GM12873 (cell line): ENCODE results near the gene FOXD1.

Experiments
- CTCF ChIP-seq: IDR thresholded peaks from 2 replicates; pipeline ENCODE4 v1.5.1; 2012; ENCODE audit warnings: low read depth, mild to moderate bottlenecking, moderate library complexity, low read length, control low read depth; ENCODE audit not compliant: insufficient read depth; ENCODE audit errors: missing control alignments

Gene FOXD1

DNA sequence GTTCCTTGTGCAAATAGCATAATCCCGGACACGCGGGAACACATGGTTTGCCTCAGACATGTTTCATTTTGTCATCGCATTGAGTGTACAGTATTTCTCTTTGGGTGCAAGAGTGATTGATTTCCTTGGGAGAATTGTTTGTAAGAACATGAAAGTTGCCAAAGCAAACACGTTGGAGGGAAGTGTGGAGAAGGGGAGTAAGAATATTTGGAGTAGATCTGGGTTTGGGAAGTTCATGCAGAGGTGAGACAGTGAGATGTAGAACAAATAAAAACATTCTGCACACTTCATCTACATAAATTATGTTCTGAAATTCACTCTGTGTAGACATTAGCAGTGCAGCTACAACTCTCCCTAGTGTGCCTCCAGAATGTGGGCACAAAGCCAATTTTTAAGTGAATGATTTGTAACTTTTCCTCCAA, 24.0 kb downstream of the FOXD1 start:
- TF ChIP-seq CTCF, result no peak

DNA sequence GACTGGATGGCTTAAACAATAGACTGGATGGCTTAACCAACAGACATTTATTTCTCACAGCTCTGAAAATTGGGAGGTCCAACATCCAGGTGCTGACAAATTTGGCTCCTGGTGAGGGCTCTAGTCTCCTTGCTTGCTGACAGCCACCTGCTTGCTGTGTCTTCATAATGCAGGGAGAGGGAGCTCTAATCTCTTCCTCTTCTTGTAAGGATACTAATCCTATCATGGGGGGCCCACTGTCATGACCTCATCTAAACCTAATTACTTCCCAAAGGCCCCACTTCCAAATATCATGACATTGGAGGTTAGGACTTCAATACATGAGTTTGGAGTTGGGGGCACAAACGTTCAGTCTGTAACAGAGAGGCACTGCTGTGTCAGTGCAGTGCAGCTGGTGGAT, 26.4 kb downstream of the FOXD1 start:
- no peak for TF ChIP-seq CTCF

GRCh38 chr5:73420666-73421065, 27.9 kb downstream of the FOXD1 start:
- no peak for TF ChIP-seq CTCF

DNA sequence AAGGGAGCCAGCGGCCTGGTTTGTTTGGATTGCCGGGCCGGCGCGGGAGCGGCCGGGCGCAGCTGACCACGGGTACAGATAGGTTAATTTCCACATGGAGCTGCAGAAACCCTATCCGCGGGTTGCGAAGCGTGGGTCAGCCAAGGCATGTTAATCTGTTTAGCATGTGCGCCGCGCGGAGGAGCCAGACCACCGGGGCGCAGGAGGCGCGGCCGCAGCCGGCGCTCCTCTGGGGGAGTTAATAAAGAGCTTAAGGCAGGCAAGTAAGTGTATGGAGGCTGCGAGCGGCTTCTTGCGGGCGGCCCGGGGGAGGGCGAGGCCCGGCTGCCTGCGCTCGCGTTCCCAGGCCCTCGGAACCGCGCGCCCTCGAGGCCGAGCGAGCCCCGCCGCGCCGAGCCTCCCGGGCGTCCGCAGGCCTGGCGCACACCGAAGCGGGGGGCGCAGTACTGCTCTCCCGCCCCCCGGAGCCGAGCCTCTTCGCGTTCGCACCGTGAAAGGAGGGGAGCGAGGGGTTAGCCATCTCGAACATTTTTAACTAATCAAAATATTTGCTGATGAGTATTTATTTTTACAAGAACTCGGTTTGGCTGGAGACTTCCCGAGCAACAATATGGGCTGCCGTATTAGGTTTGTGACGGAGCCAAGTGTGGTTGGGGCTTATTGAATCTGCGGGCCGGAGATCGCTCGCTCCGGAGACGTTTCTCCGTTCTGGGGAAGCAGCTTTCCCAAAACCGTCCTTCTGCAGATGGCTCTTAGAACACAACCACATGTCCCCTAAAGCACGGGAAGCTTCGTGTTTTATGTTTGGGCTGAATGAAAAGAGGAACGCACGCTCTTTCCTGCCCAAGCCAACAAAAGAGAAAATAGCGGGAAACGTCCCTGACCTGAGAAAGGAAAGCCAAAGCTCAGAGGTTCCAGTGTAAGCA, 28.8 kb downstream of the FOXD1 start:
- no peak for TF ChIP-seq CTCF

- no peak for TF ChIP-seq CTCF
These were observed 29.5 kb downstream of the FOXD1 start for GRCh38 chr5:73419117-73419464.

DNA sequence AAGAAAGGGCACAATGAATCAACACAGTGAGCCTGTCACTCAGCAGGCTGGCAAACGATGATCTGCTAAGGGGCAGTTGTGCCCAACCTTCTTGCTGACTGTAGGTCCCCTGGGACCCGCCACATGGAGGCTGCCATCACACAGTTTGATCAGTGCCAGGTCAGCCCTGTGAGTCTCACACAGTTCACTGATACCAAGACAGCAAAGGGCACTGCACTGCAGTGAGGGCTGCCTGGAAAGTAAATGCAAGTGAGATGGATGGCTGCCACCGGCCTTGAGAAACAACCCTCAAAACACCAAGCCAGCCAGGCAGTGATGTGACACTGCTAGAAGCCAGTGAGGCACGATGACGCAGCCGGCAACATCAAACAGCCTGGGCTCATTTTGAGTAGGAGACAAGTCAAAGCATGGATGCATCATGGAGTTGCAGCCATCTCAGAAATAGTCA, 30.3 kb downstream of the FOXD1 start:
- no peak for TF ChIP-seq CTCF

DNA sequence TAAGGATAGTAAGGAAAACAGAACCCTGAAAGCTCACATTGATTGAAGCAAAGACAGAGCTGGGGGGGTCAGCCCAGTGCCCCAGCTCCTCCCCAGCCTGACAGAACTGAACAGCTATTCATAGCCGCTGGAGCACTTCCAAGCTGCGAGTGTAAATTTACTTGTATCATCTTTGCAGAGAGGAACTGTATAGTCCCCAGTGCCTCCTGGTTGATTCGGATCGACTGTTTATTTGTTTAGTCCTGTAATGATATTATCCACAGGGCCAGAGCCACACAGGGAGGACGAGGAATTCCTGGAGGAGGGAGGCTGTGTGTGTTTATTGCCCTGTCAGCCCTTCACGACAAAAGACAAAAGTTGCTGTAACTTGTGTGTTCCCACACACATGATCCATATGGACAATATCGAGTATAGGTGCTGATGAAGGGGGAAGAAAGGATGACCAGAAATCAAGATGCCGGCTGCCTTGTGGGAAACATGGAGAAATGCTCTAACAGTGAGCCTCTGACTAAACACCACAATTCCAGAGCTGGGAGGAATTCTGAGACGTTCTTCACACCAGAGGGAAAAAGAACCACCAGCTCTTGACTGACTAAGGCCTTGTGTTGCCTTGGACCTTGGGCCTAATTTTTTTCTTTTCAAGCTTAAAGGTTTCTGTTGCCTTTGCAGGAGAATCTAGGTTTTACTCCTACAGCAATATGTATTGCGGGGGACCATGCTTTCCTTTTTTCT, 31.1 kb downstream of the FOXD1 start:
- no peak for TF ChIP-seq CTCF
